ENCODE data around the gene PI4KA. TPM values are rescaled to one million over a fixed set of nuclear protein-coding genes. Genes with fewer than 3 reads are reported as not detected.
"Not testable (repeated sequence)": the region's sequence is repeated elsewhere in the genome, so short reads cannot be mapped to it uniquely, and the experiment has no call there.

PI4KA gene
- total and polyA plus RNA-seq, 2 of the 13 experiments (the other 11 are each of a cell fraction or from before 2014, with no cell fraction given) = 27.4 to 56.4 TPM

DNA sequence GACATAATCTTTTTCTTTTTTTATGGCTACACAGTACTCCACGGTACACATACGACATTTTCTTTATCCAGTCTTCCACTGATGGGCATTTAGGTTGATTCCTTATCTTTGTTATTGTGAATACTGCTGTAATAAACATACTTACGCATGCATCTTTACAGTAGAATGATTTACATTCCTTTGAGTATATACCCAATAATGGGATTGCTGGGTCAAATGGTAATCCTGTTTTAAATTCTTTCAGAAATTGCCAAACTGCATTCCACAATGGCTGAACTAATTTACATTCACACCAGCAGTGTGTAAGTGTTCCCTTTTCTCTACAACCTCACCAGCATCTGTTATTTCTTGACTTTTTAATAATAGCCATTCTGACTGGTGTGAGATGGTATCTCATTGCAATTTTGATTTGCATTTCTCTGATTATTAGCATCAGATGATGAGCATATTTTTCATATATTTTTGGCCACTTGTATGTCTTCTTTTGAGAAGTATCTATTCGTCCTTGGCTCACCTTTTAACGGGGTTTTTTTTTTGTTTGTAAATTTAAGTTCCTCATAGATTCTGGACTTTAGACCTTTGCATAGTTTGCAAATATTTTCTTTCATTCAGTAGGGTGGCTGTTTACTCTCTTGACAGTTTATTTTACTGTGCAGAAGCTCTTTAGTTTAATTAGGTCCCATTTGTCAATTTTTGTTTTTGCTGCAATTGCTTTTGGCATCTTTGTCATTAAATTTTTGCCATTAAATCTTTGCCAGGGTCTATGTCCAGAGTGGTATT lies 32.0 kb downstream of the PI4KA start:
- Histone ChIP-seq H3K27ac (ENCODE audit: extremely low read length, insufficient read depth, low read length) (peak overlapping the region; percentile 53), H3K4me2 (ENCODE audit: low read depth, low read length) (peak overlapping the region; percentile 53), H3K4me1 (ENCODE audit: insufficient read depth, low read length) (peaks cover 33% of the 10 kb centered on the region), H3K36me3 (replicated peaks in 1 of 2; ENCODE audit: control insufficient read depth in 1 of 2, insufficient read depth in 2 of 2, low read length in 2 of 2) (peaks cover 5 to 30% of the 10 kb centered on the region in 2 experiments)
- in situ Hi-C loops (cut with HindIII; ENCODE audit: extremely low pct_ligation_motif_present, low pct_unique_long_range_greater_than_20kb); intact Hi-C loops (cut with micrococcal nuclease; ENCODE audit: unreplicated experiment); H4K20me1 ChIP-seq (ENCODE audit: insufficient read depth, low read length); BruUV-seq (replicated peaks); H3K79me2 ChIP-seq (ENCODE audit: insufficient read depth, low read length); CTCF ChIA-PET (ENCODE audit: low intra/inter-chr PET ratio, low total read pairs); H3K27me3 ChIP-seq (ENCODE audit: control insufficient read depth in 1 of 2, insufficient read depth in 2 of 2, low read length in 2 of 2); H3K4me3 ChIP-seq (replicated peaks in 1 of 3; ENCODE audit: insufficient read depth in 1 of 3, low read depth in 2 of 3, low read length in 3 of 3); H3K9ac ChIP-seq (ENCODE audit: insufficient read depth, low read depth, low read length); H3K9me3 ChIP-seq (ENCODE audit: low read length); H2AFZ ChIP-seq (ENCODE audit: low read length); TF ChIP-seq FOXP1 (IDR thresholded peaks at IDR 0.05): not testable (repeated sequence)
- POLR2A ChIA-PET = interaction anchor here (1.5 to 1.7 kb wide), 2 partner anchors 23 to 36 kb away, joined by 3 to 6 read pairs; no protein-coding TSS in a partner anchor
- 59% methylated on average over 5 of the region's 5 CpGs for WGBS (ENCODE audit: low lambda C conversion rate)
- peak; percentile 26 for FAIRE-seq
- peak; percentile 35 for DNase-seq (ENCODE audit: low spot score)
- ATAC-seq = peak; percentile 48; the same call in 2 of the 3 replicates
- TF ChIP-seq SAP130 (CRISPR knock-in tag; IDR thresholded peaks at IDR 0.05; ENCODE audit: low read depth) (peak; percentile 34; the same call in 1 of the 2 replicates), FOXA3 (CRISPR knock-in tag; IDR thresholded peaks at IDR 0.05) (peak; percentile 61; the same call in 1 of the 2 replicates), FOXP1 (CRISPR knock-in tag; IDR thresholded peaks at IDR 0.05) (peak; percentile 44; the same call in 1 of the 2 replicates), HNF4A (CRISPR knock-in tag; IDR thresholded peaks at IDR 0.05) (peak; percentile 52), GATAD2A (CRISPR knock-in tag; IDR thresholded peaks at IDR 0.05) (peak; percentile 20; the same call in 1 of the 2 replicates), AHDC1 (CRISPR knock-in tag; IDR thresholded peaks at IDR 0.05; ENCODE audit: borderline replicate concordance) (peak; percentile 45; the same call in 1 of the 2 replicates), KDM6A (CRISPR knock-in tag; IDR thresholded peaks at IDR 0.05; ENCODE audit: low read depth) (peak; percentile 28; the same call in 1 of the 2 replicates), ARID5B (CRISPR knock-in tag; IDR thresholded peaks at IDR 0.05) (0 out of 2 replicates have a peak, but pooled peaks have one; percentile 14), HOXA5 (CRISPR knock-in tag; IDR thresholded peaks at IDR 0.05) (0 out of 2 replicates have a peak, but pooled peaks have one; percentile 33), TEAD3 (CRISPR knock-in tag; optimal IDR thresholded peaks at IDR 0.05; ENCODE audit: borderline replicate concordance) (peak; percentile 17)
- TF ChIP-seq, protein P1, sequence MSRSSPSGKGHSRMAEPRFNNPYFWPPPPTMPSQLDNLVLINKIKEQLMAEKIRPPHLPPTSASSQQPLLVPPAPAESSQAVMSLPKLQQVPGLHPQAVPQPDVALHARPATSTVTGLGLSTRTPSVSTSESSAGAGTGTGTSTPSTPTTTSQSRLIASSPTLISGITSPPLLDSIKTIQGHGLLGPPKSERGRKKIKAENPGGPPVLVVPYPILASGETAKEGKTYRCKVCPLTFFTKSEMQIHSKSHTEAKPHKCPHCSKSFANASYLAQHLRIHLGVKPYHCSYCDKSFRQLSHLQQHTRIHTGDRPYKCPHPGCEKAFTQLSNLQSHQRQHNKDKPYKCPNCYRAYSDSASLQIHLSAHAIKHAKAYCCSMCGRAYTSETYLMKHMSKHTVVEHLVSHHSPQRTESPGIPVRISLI (CRISPR knock-in tag; IDR thresholded peaks at IDR 0.05; ENCODE audit: borderline replicate concordance) = peak; percentile 35; the same call in 1 of the 2 replicates

Measured in HepG2 (cell line).